ENCODE measurements around the gene GPANK1.

- TF ChIP-seq CTCF (IDR thresholded peaks at IDR 0.05) (no peak), TCF7L2 (IDR thresholded peaks at IDR 0.05; ENCODE audit: low read depth, low read length) (no peak)
- TF ChIP-seq, protein P1, sequence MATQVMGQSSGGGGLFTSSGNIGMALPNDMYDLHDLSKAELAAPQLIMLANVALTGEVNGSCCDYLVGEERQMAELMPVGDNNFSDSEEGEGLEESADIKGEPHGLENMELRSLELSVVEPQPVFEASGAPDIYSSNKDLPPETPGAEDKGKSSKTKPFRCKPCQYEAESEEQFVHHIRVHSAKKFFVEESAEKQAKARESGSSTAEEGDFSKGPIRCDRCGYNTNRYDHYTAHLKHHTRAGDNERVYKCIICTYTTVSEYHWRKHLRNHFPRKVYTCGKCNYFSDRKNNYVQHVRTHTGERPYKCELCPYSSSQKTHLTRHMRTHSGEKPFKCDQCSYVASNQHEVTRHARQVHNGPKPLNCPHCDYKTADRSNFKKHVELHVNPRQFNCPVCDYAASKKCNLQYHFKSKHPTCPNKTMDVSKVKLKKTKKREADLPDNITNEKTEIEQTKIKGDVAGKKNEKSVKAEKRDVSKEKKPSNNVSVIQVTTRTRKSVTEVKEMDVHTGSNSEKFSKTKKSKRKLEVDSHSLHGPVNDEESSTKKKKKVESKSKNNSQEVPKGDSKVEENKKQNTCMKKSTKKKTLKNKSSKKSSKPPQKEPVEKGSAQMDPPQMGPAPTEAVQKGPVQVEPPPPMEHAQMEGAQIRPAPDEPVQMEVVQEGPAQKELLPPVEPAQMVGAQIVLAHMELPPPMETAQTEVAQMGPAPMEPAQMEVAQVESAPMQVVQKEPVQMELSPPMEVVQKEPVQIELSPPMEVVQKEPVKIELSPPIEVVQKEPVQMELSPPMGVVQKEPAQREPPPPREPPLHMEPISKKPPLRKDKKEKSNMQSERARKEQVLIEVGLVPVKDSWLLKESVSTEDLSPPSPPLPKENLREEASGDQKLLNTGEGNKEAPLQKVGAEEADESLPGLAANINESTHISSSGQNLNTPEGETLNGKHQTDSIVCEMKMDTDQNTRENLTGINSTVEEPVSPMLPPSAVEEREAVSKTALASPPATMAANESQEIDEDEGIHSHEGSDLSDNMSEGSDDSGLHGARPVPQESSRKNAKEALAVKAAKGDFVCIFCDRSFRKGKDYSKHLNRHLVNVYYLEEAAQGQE (IDR thresholded peaks at IDR 0.05; ENCODE audit: insufficient read depth in 1 of 2, low read depth in 2 of 2, low read length in 1 of 2) = no peak
These were observed 34.4 kb downstream of the GPANK1 start for GRCh38 chr6:31630177-31630934.
